Right forelimb (tissue), 1 donor: ENCODE measurements around the gene KDR.

ENCODE experiments used
- DNase-seq: peaks from one replicate; pipeline ENCODE4 v3.0.0-alpha.2; 2018

Gene KDR

GRCh38 chr4:55125087-55125721, at the start of gene KDR:
TSS of gene KDR (minus strand) at chr4:55125595. CDS start at chr4:55125293, 302 bp downstream.
- DNase-seq, result peak; percentile 58

GRCh38 chr4:55173580-55173979, 48.2 kb upstream of the KDR start:
- no peak for DNase-seq

GRCh38 chr4:55172694-55173287, 47.4 kb upstream of the KDR start:
- DNase-seq, result no peak

GRCh38 chr4:55170462-55170861, 45.1 kb upstream of the KDR start:
- no peak for DNase-seq

- DNase-seq, result no peak
These were observed 44.1 kb upstream of the KDR start for GRCh38 chr4:55169352-55169961.

GRCh38 chr4:55162396-55162795, 37.0 kb upstream of the KDR start:
- no peak for DNase-seq

GRCh38 chr4:55161739-55162138, 36.3 kb upstream of the KDR start:
- DNase-seq, result no peak

GRCh38 chr4:55159851-55160250, 34.5 kb upstream of the KDR start:
- no peak for DNase-seq

GRCh38 chr4:55158957-55159356, 33.6 kb upstream of the KDR start:
- DNase-seq, result no peak

GRCh38 chr4:55157559-55158277, 32.3 kb upstream of the KDR start:
- DNase-seq, result peak; percentile 48

GRCh38 chr4:55154933-55155332, 29.5 kb upstream of the KDR start:
- DNase-seq, result no peak

- DNase-seq, result no peak
These were observed 29.0 kb upstream of the KDR start for GRCh38 chr4:55154290-55154880.

GRCh38 chr4:55143858-55144257, 18.5 kb upstream of the KDR start:
- no peak for DNase-seq

GRCh38 chr4:55138367-55138766, 13.0 kb upstream of the KDR start:
- DNase-seq, result no peak

GRCh38 chr4:55136634-55137033, 11.2 kb upstream of the KDR start:
- no peak for DNase-seq

GRCh38 chr4:55133951-55134350, 8.6 kb upstream of the KDR start:
- no peak for DNase-seq

GRCh38 chr4:55132775-55133174, 7.4 kb upstream of the KDR start:
- DNase-seq, result no peak

GRCh38 chr4:55127521-55127920, 2.1 kb upstream of the KDR start:
- DNase-seq, result no peak

- DNase-seq, result no peak
These were observed 1.7 kb upstream of the KDR start for GRCh38 chr4:55127053-55127452.

GRCh38 chr4:55125763-55126541, 557 bp upstream of the KDR start:
- peak; percentile 45 for DNase-seq

GRCh38 chr4:55124322-55125076, 896 bp downstream of the KDR start:
- no peak for DNase-seq

- no peak for DNase-seq
These were observed 1.6 kb downstream of the KDR start for GRCh38 chr4:55123791-55124190.
